Stomach (tissue), 9 donors: ENCODE data around the gene SLC25A33. TPM values are rescaled to one million over a fixed set of nuclear protein-coding genes. Genes with fewer than 3 reads are reported as not detected.

Experiments
- DNase-seq, 2 donors: peaks; one replicate each; pipeline versions ENCODE4 v3.0.0 to v3.0.0-alpha.2; 2013 to 2019
- H3K27ac ChIP-seq, 5 donors: fragments of 200-600 bp in 4 of 5; sonication (generic) in 4 of 5; one replicate each; pipeline ENCODE4 v1.5.1; 2013 to 2019; ENCODE audit warnings: mild to moderate bottlenecking in 1 of 5, moderate library complexity in 1 of 5
- H3K27me3 ChIP-seq, 3 donors: fragments of 200-600 bp; sonication (generic); one replicate each; pipeline ENCODE4 v1.5.1; 2017 to 2019; ENCODE audit warnings: mixed run types in 1 of 3
- H3K36me3 ChIP-seq, 4 donors: fragments of 200-600 bp; sonication (generic); 1 replicate in 3 of 4; 2 replicates in 1 of 4; pipeline ENCODE4 v1.5.1; 2016 to 2019
- H3K4me1 ChIP-seq, 4 donors: fragments of 200-600 bp; sonication (generic); one replicate each; pipeline ENCODE4 v1.5.1; 2016 to 2019
- H3K4me3 ChIP-seq, 4 donors: fragments of 200-600 bp; sonication (generic) in 3 of 4; one replicate each; pipeline ENCODE4 v1.5.1; 2016 to 2019; ENCODE audit warnings: mild to moderate bottlenecking in 1 of 4
- H3K9me3 ChIP-seq, 4 donors: fragments of 200-600 bp; sonication (generic); one replicate each; pipeline ENCODE4 v1.5.1; 2016 to 2019
- EP300 ChIP-seq: sonication (generic); formaldehyde crosslinking; IDR thresholded peaks from one replicate; pipeline ENCODE4 v1.6.1; 2017; ENCODE audit warnings: antibody characterized with exemption
- POLR2A ChIP-seq, 4 donors: fragments of 450-650 bp; IDR thresholded peaks; one replicate each; pipeline ENCODE4 v1.6.1; 2016; ENCODE audit warnings: antibody characterized with exemption in 4 of 4, control low read depth in 2 of 4, mild to moderate bottlenecking in 1 of 4, moderate library complexity in 1 of 4
- POLR2AphosphoS5 ChIP-seq, 3 donors: sonication (generic); formaldehyde crosslinking; IDR thresholded peaks; one replicate each; pipeline ENCODE4 v1.6.1; 2016; ENCODE audit warnings: antibody characterized with exemption in 3 of 3
- WGBS, 5 donors: extraction: QIAGEN DNeasy Blood & Tissue Kit in 3 of 5; methylation state at CpG; one replicate each; pipeline versions ENCODE4 v1.1.5 to v1.1.7; 2013 to 2018; 5-methylcytosine and 5-hydroxymethylcytosine counted together
- intact Hi-C: fragments of 100-400 bp; cut with DNase I; formaldehyde crosslinking; loops from one replicate; pipeline ENCODE4 v1.15.1; 2023; ENCODE audit warnings: low total_unique reads
- polyA plus RNA-seq, 3 donors: library from polyadenylated mRNA; stranded (reverse); fragments of 200-250 nt; gene quantifications; one replicate each; pipeline ENCODE4 v1.2.3, GENCODE V29; 2013
- total RNA-seq, 5 donors: library from RNA; depleted of rRNA; stranded (reverse); fragments of >200 nt; gene quantifications; one replicate each; pipeline versions ENCODE4 v1.1.0 to v1.2.3, GENCODE V29; 2014 to 2016
- TF ChIP-seq, protein P1 (sequence below), 7 experiments: fragments of 450-650 bp in 4 of 7; fragments of 200-600 bp in 3 of 7; sonication (generic) in 3 of 7; IDR thresholded peaks; one replicate each; pipeline ENCODE4 v1.5.1; 2016 to 2019; ENCODE audit warnings: antibody characterized with exemption in 7 of 7, control low read depth in 2 of 7, mild to moderate bottlenecking in 1 of 7
- donor health status: healthy with polysubstance abuse.
- donor health status: Bipolar disorder and iron deficiency.
- donor health status: healthy.

Gene SLC25A33
- total and polyA plus RNA-seq, 8 donors: 0.58 to 15.2 (median 5.2) TPM

DNA sequence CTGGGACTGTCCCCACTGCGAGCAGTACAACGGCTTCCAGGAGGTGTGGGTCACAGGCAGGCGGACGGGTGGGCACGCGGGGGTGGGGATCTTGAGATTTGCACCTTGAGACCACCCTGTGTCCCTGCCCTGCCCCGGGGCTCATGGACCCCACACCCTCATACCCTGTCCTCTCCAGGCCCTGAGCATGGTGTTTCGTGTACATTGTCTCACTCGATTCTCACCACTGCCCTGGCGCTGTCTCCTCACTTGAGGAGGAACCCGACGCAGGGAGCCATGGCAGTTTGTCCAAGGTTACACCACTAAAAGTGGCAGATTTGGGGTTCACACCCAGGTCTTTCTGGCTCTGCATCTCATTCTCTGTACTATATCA, 56.7 kb downstream of the SLC25A33 start:
- H3K4me1 ChIP-seq: peaks cover 10 to 35% (median 27%) of the 10 kb centered on the region in 4 donors
- H3K4me3 ChIP-seq: no peak overlapping the region
- intact Hi-C loops: loop anchor here (10.0 kb wide), 1 partner anchor 331 kb away; no protein-coding TSS in a partner anchor
- no peak overlapping the region for H3K27ac ChIP-seq
- DNase-seq: no peak
- no peaks in the 10 kb centered on the region for H3K27me3 ChIP-seq
- no peaks in the 10 kb centered on the region for H3K9me3 ChIP-seq
- WGBS, 5 donors: 90 to 95% (median 92%) methylated on average over 11 to 12 of the region's 12 CpGs
- peaks cover 7 to 49% (median 43%) of the 10 kb centered on the region in 4 donors for H3K36me3 ChIP-seq
- TF ChIP-seq POLR2AphosphoS5 (IDR thresholded peaks at IDR 0.05) (no peak), POLR2A (IDR thresholded peaks at IDR 0.05) (no peak), EP300 (no peak)
- TF ChIP-seq, protein P1, sequence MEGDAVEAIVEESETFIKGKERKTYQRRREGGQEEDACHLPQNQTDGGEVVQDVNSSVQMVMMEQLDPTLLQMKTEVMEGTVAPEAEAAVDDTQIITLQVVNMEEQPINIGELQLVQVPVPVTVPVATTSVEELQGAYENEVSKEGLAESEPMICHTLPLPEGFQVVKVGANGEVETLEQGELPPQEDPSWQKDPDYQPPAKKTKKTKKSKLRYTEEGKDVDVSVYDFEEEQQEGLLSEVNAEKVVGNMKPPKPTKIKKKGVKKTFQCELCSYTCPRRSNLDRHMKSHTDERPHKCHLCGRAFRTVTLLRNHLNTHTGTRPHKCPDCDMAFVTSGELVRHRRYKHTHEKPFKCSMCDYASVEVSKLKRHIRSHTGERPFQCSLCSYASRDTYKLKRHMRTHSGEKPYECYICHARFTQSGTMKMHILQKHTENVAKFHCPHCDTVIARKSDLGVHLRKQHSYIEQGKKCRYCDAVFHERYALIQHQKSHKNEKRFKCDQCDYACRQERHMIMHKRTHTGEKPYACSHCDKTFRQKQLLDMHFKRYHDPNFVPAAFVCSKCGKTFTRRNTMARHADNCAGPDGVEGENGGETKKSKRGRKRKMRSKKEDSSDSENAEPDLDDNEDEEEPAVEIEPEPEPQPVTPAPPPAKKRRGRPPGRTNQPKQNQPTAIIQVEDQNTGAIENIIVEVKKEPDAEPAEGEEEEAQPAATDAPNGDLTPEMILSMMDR (IDR thresholded peaks at IDR 0.05): no peak

DNA sequence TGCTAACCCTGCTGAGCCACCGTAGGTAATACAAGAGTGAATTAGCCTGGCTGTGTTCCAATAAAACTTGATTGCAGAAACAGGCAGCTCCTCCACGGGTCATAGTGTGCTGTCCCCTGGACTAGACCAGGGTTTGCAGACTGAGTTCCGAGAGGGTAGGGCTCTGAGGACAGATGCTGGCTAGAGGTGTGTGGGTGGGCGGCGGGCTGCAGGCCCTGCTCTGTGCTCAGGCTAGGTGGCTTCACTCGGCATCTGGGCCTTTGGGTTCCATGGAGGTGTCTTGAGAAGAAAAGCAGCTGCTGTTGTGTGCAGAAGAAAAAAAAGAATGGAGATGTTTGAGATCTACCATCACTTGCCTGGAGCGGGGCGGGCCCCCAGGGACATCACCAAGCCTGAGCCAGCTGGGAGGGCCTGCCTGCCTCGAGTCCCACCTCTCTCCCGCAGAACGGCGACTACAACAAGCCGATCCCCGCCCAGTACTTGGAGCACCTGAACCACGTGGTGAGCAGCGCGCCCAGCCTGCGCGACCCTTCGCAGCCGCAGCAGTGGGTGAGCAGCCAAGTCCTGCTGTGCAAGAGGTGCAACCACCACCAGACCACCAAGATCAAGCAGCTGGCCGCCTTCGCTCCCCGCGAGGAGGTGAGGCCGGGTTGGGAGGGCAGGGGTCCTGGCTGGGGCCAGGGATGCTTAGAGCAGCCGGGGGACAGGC, 57.3 kb downstream of the SLC25A33 start:
- H3K27ac ChIP-seq: no peak overlapping the region
- no peak overlapping the region for H3K4me3 ChIP-seq
- intact Hi-C loops: loop anchor here (10.0 kb wide), 1 partner anchor 332 kb away; no protein-coding TSS in a partner anchor
- WGBS, 5 donors: 85 to 87% (median 85%) methylated on average over 21 to 27 of the region's 27 CpGs
- H3K36me3 ChIP-seq: peaks cover 13 to 55% (median 50%) of the 10 kb centered on the region in 4 donors
- DNase-seq: no peak
- no peak for TF ChIP-seq EP300
- TF ChIP-seq, protein P1 (IDR thresholded peaks at IDR 0.05): no peak
- TF ChIP-seq POLR2AphosphoS5 (IDR thresholded peaks at IDR 0.05): no peak
- TF ChIP-seq POLR2A (IDR thresholded peaks at IDR 0.05): no peak
- H3K27me3 ChIP-seq: no peaks in the 10 kb centered on the region
- H3K4me1 ChIP-seq: peaks cover 10 to 30% (median 24%) of the 10 kb centered on the region in 4 donors
- H3K9me3 ChIP-seq: no peaks in the 10 kb centered on the region

DNA sequence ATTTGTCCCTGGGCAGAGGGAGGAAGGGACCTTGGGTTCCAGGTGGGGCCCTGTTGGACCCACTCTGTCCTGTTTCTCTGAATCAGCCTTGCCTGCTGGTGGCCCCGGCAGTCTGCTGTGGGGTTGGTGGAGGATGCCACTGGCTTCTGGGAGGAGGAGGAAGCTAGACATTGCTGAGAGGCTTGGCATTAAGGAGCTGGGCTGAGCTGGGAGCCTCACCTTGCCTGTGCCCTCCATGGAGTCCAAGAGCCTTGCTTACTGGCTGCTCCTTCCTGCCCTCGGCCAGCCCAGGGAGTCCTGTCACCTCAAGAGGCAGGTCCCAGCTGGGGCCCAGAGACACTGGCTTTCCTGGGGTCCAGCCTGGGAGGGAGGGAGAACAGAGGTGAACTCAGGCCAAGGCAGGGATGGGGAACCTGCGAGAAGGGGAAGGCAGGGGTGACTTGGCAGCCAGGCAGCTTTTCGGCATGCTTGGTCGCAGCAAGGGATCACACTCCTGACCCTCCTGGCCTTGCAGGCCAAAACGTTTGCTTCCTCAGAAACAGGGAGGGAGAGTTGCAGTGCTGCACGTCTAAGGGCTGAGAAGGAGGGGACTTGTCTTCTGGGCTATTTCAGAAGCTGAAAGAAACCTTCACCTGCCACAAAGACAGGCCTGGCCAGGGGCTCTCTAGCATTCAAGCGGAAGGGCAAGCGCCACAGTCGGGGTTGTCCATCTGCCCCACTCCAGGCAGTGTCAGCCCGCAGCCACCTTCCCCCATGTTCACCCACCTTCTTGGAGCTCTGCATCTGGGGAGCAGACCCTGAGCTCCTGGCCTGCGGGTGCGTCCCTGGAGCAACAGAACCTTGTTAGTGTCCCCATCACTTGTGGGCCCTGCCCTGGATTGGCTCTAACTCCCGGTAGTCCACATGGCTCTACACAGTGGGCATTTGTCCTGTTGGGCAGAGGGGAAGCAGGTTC, 58.4 kb downstream of the SLC25A33 start:
- DNase-seq: no peak
- Histone ChIP-seq H3K36me3 (peaks cover 24 to 65% (median 60%) of the 10 kb centered on the region in 4 donors), H3K4me3 (no peak overlapping the region), H3K9me3 (no peaks in the 10 kb centered on the region), H3K27ac (no peak overlapping the region), H3K27me3 (no peaks in the 10 kb centered on the region), H3K4me1 (peaks cover 10 to 22% (median 15%) of the 10 kb centered on the region in 4 donors)
- intact Hi-C loops: loop anchor here (10.0 kb wide), 1 partner anchor 333 kb away; no protein-coding TSS in a partner anchor
- 84 to 90% (median 88%) methylated on average over 13 to 14 of the region's 14 CpGs for WGBS, 5 donors
- TF ChIP-seq POLR2A (IDR thresholded peaks at IDR 0.05): no peak
- TF ChIP-seq, protein P1 (IDR thresholded peaks at IDR 0.05): no peak
- no peak for TF ChIP-seq POLR2AphosphoS5 (IDR thresholded peaks at IDR 0.05)
- TF ChIP-seq EP300: no peak

DNA sequence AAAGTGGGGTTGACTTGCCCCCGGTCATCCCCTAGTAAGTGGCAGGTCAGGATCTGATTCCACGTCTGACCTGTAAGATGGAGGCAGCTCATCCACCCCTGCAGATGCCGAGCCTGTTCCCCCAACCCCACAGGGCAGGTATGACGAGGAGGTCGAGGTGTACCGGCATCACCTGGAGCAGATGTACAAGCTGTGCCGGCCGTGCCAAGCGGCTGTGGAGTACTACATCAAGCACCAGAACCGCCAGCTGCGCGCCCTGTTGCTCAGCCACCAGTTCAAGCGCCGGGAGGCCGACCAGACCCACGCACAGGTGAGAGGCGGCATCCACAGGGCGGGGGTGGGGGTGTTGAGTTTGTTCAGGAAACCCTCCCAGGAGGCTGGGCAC, 59.0 kb downstream of the SLC25A33 start:
- Histone ChIP-seq H3K27me3 (no peaks in the 10 kb centered on the region), H3K9me3 (no peaks in the 10 kb centered on the region), H3K27ac (no peak overlapping the region), H3K4me3 (no peak overlapping the region), H3K36me3 (peaks cover 30 to 72% (median 67%) of the 10 kb centered on the region in 4 donors), H3K4me1 (peaks cover 7 to 15% (median 8%) of the 10 kb centered on the region in 4 donors)
- intact Hi-C loops: loop anchor here (10.0 kb wide), 1 partner anchor 334 kb away; no protein-coding TSS in a partner anchor
- no peak for DNase-seq
- TF ChIP-seq POLR2A (IDR thresholded peaks at IDR 0.05) (no peak), EP300 (no peak), POLR2AphosphoS5 (IDR thresholded peaks at IDR 0.05) (no peak)
- TF ChIP-seq, protein P1 (IDR thresholded peaks at IDR 0.05): no peak
- 90 to 94% (median 92%) methylated on average over 16 to 18 of the region's 18 CpGs for WGBS, 5 donors
